CD4-positive, alpha-beta T cell (primary cell): ENCODE measurements around the gene MANSC1. TPM values are rescaled to one million over a fixed set of nuclear protein-coding genes. Genes with fewer than 3 reads are reported as not detected.

Experiments
- ATAC-seq: fragments of 200-7000 bp; cut with Tn5 transposase; one replicate; pipeline ENCODE4 v1.10.0; 2022; ENCODE audit warnings: mild to moderate bottlenecking; ENCODE audit not compliant: poor library complexity
- CTCF ChIA-PET: fragments of 350-600 bp; sonication (Branson Sonifier 250); formaldehyde crosslinking; loops from one replicate; lab custom pipeline; 2021; ENCODE audit warnings: antibody characterized with exemption, inconsistent platforms; lab: Charles Lee
- POLR2A ChIA-PET: fragments of 350-600 bp; sonication (Branson Sonifier 250); formaldehyde crosslinking; loops from one replicate; lab custom pipeline; 2021; ENCODE audit warnings: antibody characterized with exemption, inconsistent platforms; lab: Charles Lee
- DNase-seq, 14 experiments: peaks; one replicate each; pipeline ENCODE4 v3.0.0-alpha.2; 2013 to 2020; ENCODE audit warnings: mixed read lengths in 2 of 14
- H3K27ac ChIP-seq, 2 donors: one replicate each; pipeline versions ENCODE4 v1.5.1 to v1.7.0; 2013; ENCODE audit warnings: low read length in 2 of 2, low read depth in 1 of 2, mild to moderate bottlenecking in 1 of 2
- H3K27me3 ChIP-seq, 2 experiments: 1 replicate in 1 of 2; 2 replicates in 1 of 2; pipeline versions ENCODE4 v1.6.1 to v1.7.0; 2013; ENCODE audit warnings: low read length in 2 of 2, control low read depth in 1 of 2, mild to moderate bottlenecking in 1 of 2, moderate library complexity in 1 of 2; ENCODE audit not compliant: insufficient read depth in 2 of 2, control insufficient read depth in 1 of 2
- H3K36me3 ChIP-seq: one replicate; pipeline ENCODE4 v1.6.1; 2013; ENCODE audit warnings: low read length, control low read depth; ENCODE audit not compliant: insufficient read depth
- H3K4me1 ChIP-seq: one replicate; pipeline ENCODE4 v1.6.1; 2013; ENCODE audit warnings: low read length, control low read depth; ENCODE audit not compliant: insufficient read depth
- H3K4me3 ChIP-seq: one replicate; pipeline ENCODE4 v1.5.1; 2013; ENCODE audit warnings: mild to moderate bottlenecking, low read length, moderate library complexity
- H3K9me3 ChIP-seq, 2 experiments: 1 replicate in 1 of 2; 2 replicates in 1 of 2; pipeline versions ENCODE4 v1.6.1 to v1.7.0; 2013; ENCODE audit warnings: low read length in 2 of 2, mild to moderate bottlenecking in 2 of 2, control low read depth in 1 of 2, moderate library complexity in 1 of 2; ENCODE audit not compliant: control insufficient read depth in 1 of 2, insufficient read depth in 1 of 2
- H3K27ac Mint-ChIP-seq: one replicate; pipeline ENCODE4 v1.8.0; 2020; ENCODE audit warnings: mixed read lengths
- H3K27me3 Mint-ChIP-seq: one replicate; pipeline ENCODE4 v1.8.0; 2021; ENCODE audit warnings: mixed read lengths
- H3K36me3 Mint-ChIP-seq: one replicate; pipeline ENCODE4 v1.8.0; 2021; ENCODE audit warnings: low read depth, mixed read lengths
- H3K4me1 Mint-ChIP-seq: one replicate; pipeline ENCODE4 v1.8.0; 2021; ENCODE audit warnings: low read depth, mixed read lengths
- H3K4me3 Mint-ChIP-seq: one replicate; pipeline ENCODE4 v1.8.0; 2020; ENCODE audit warnings: mild to moderate bottlenecking, mixed read lengths
- H3K9me3 Mint-ChIP-seq: one replicate; pipeline ENCODE4 v1.8.0; 2020; ENCODE audit warnings: mixed read lengths
- intact Hi-C, 2 experiments: fragments of 100-400 bp; cut with DNase I in 1 of 2; cut with micrococcal nuclease in 1 of 2; formaldehyde crosslinking; loops; one replicate each; pipeline versions ENCODE4 v1.15.1 to v1.9.0; 2023 to 2025; cut with DNase I, micrococcal nuclease
- total RNA-seq, 174 experiments: library from RNA in 2 of 174; stranded (reverse) in 2 of 174; gene quantifications; one replicate each; pipeline ENCODE4 v1.2.3 and lab custom pipeline; 2021 to 2026
- TF ChIP-seq, protein P1 (sequence below): fragments of 200-600 bp; IDR thresholded peaks from one replicate; pipeline ENCODE4 v1.8.0; 2022; ENCODE audit warnings: antibody characterized with exemption, mild to moderate bottlenecking

Gene MANSC1
- total RNA-seq, 2 experiments from 2014 or later: 0.33 to 0.45 TPM

DNA sequence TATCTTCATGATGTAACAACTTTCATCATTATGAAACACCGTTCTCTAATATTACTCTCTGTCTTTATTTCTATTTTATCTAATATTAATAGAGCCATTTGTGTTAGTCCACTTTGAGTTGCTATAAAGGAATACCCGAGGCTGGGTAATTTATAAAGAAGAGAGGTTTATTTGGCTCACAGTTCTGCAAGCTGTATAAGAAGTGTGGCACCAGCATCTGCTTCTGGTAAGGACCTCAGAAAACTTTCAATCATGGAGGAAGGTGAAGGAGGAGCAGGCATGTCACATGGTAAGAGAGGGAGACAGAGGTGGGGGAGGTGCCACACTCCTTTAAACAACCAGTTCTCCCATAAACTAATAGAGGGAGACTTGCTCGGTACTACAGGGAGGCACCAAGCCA is 31.9 kb upstream of the MANSC1 start:
- Histone ChIP-seq H3K4me1 (peaks cover 28% of the 10 kb centered on the region), H3K36me3 (no peaks in the 10 kb centered on the region), H3K27me3 (no peaks in the 10 kb centered on the region), H3K27ac (no peak overlapping the region), H3K9me3 (no peaks in the 10 kb centered on the region), H3K4me3 (no peak overlapping the region)
- TF ChIP-seq, protein P1, sequence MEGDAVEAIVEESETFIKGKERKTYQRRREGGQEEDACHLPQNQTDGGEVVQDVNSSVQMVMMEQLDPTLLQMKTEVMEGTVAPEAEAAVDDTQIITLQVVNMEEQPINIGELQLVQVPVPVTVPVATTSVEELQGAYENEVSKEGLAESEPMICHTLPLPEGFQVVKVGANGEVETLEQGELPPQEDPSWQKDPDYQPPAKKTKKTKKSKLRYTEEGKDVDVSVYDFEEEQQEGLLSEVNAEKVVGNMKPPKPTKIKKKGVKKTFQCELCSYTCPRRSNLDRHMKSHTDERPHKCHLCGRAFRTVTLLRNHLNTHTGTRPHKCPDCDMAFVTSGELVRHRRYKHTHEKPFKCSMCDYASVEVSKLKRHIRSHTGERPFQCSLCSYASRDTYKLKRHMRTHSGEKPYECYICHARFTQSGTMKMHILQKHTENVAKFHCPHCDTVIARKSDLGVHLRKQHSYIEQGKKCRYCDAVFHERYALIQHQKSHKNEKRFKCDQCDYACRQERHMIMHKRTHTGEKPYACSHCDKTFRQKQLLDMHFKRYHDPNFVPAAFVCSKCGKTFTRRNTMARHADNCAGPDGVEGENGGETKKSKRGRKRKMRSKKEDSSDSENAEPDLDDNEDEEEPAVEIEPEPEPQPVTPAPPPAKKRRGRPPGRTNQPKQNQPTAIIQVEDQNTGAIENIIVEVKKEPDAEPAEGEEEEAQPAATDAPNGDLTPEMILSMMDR: no peak
- Mint-ChIP-seq H3K27ac (peak overlapping the region; percentile 89), H3K9me3 (no peaks in the 10 kb centered on the region), H3K4me1 (peaks cover 68% of the 10 kb centered on the region), H3K27me3 (no peaks in the 10 kb centered on the region), H3K36me3 (peaks cover 60% of the 10 kb centered on the region), H3K4me3 (no peak overlapping the region)
- no peak for DNase-seq
- POLR2A ChIA-PET: no interaction called here
- ATAC-seq: no peak
- intact Hi-C loops: loop anchor here in 1 of 2 experiments (2.0 kb wide), 1 partner anchor 93 kb away; no protein-coding TSS in a partner anchor
- CTCF ChIA-PET: no interaction called here

DNA sequence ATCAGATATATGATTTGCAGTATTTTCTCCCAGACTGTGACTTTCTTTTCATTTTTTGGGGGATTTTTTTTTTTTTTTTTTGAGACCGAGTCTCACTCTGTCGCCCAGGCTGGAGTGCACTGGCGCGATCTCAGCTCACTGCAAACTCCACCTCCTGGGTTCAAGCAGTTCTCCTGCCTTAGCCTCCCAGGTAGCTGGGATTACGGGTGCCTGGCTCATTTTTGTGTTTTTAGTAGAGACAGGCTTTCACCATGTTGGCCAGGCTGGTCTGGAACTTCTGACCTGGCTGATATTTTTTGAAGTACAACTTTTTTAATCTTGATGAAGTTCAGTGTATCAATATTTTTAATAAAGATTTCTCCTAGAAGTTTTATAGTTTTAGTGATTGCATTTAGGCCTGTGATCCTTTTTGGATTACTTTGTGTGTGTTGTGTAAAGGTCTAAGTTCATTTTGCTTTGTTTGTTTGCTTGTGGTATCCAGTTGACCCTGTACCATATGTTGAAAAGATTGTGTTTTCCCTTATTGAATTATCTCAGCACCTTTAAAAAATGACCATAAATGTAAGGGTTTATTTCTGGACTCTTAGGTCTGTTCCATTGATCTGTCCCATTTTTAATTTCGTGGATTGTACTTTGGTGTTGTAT is 31.0 kb upstream of the MANSC1 start:
- Histone ChIP-seq H3K4me3 (no peak overlapping the region), H3K4me1 (peaks cover 31% of the 10 kb centered on the region), H3K9me3 (no peaks in the 10 kb centered on the region), H3K36me3 (no peaks in the 10 kb centered on the region), H3K27ac (peak overlapping the region in 1 of 2 donors; percentile 86), H3K27me3 (no peaks in the 10 kb centered on the region)
- H3K4me3 Mint-ChIP-seq: no peak overlapping the region
- H3K9me3 Mint-ChIP-seq: no peaks in the 10 kb centered on the region
- DNase-seq (no peak), ATAC-seq (no peak)
- ChIA-PET POLR2A (interaction anchor here (2.2 kb wide), 1 partner anchor 23 kb away, joined by 12 read pairs; no protein-coding TSS in a partner anchor), CTCF (interaction anchor here (0.7 to 1.4 kb wide), 2 partner anchors 173 to 183 kb away, joined by 3 read pairs; no protein-coding TSS in a partner anchor)
- peaks cover 70% of the 10 kb centered on the region for H3K4me1 Mint-ChIP-seq
- H3K27ac Mint-ChIP-seq: peak overlapping the region; percentile 89
- TF ChIP-seq, protein P1: no peak
- intact Hi-C loops: loop anchor here in 1 of 2 experiments (1.0 to 2.0 kb wide), 5 partner anchors 61 to 180 kb away; no protein-coding TSS in a partner anchor
- peaks cover 59% of the 10 kb centered on the region for H3K36me3 Mint-ChIP-seq
- no peaks in the 10 kb centered on the region for H3K27me3 Mint-ChIP-seq

DNA sequence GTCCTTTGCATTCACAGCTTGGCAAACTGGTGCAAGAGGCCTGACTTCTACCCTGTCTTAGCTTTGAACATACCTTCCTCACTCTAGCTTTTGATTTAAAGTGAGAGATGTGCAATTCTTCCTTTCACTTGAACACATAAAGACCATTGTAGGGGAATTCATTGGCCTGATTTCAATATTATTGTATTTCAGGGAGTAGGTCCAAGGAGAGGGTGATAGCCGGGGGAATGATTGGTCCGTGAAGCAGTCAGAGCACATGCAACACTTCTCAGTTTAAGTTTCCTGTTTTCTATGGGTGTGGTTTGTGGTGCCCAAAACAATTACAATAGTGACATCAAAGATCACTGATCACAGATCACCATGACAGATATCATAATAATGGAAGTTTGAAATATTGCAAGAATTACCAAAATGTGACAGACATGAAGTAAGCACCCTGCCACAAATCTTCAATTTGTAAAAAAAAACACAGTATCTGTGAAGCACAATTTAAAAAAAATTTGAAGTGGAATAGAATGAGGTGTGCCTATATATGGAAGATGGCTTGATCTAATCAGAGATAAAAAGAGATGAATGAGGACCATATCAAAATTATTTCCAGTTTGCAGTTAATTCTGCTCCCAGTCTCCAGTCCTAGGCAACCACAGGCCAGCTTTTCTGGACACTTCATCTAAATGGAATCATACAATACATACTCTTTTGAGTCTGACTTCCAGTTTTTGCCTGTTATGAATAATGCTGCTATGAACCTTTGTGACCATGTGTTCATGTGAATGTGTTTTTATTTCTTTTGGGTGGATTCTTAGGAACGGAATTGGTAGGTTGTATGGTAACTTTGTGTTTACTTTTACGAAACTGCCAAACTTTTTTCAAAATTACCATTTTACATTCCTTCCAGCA is 30.0 kb upstream of the MANSC1 start:
- ATAC-seq: peak; percentile 80

More for the DNA sequence above, 30.0 kb upstream of the MANSC1 start:
- Mint-ChIP-seq H3K36me3 (peaks cover 56% of the 10 kb centered on the region), H3K27ac (peak overlapping the region; percentile 89), H3K4me1 (peaks cover 66% of the 10 kb centered on the region), H3K9me3 (no peaks in the 10 kb centered on the region), H3K4me3 (peak overlapping the region; percentile 46), H3K27me3 (no peaks in the 10 kb centered on the region)
- H3K27ac ChIP-seq: peak overlapping the region; percentile 48 to 86
- no peak overlapping the region for H3K4me3 ChIP-seq
- TF ChIP-seq, protein P1: no peak
- H3K4me1 ChIP-seq: peaks cover 26% of the 10 kb centered on the region
- H3K27me3 ChIP-seq: no peaks in the 10 kb centered on the region
- peak in 8 of 14 experiments; percentile 12 to 89 (median 48) for DNase-seq
- intact Hi-C loops: loop anchor here (1.0 to 5.0 kb wide), 8 partner anchors 62 to 832 kb away; no protein-coding TSS in a partner anchor
- POLR2A ChIA-PET: interaction anchor here (0.6 to 2.5 kb wide), 17 partner anchors 10 to 357 kb away, joined by 3 to 19 read pairs (median 8); partner anchors contain the start of gene DUSP16
- no peaks in the 10 kb centered on the region for H3K9me3 ChIP-seq
- no peaks in the 10 kb centered on the region for H3K36me3 ChIP-seq
- CTCF ChIA-PET: interaction anchor here (0.8 to 1.5 kb wide), 9 partner anchors 17 to 357 kb away, joined by 3 to 5 read pairs (median 3); no protein-coding TSS in a partner anchor
